Measurements from ENCODE around the gene CACNA1C.

The CACNA1C gene

DNA sequence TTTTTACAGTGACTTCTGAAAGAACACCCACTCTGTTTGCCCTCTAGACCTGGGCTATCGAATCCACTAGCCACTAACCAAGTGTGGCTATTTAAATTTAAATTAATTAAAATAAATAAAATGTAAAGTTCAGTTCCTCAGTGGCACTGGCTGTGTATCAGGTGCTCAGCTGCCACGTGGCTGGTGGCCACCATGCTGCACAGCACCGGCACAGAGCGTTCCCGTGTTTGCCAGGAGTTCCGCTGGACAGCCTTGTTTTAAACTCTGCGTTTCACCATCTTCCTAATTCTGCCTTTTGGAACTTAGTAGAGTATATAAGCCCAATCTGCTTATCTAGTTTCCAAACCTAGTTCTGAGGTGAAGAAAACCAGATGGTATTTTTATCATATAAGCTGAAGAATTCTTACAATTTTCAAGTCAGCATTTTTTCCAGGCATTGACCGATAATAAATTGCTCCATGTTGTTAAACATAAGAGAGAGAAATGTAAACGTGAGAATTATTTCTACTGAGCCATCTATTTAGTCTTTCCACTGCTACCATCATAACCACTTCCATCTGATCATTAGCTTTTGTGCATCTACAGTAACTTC, 339.0 kb downstream of the CACNA1C start:
- no peak for DNase-seq (ENCODE audit: low spot score)

DNA sequence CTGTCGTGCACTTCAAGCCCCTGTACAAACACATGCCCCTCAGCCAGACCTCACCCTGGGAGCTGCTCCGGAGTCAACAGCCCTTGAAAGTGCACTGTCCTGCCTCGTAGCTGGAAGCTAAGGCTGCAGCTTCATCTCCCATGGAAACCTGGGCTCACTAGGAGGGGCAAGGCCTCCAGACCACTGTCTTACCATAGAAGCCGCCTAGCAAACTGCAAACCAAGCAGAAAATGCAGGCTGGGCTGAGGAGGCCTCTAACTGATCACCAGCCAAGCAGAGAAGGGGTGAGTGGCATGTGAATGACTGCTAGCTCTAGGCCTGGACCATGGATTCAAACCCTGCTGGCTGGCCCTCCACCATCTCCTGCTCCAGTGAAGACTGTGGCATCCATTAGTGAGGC, 340.2 kb downstream of the CACNA1C start:
- no peak for DNase-seq (ENCODE audit: low spot score)

DNA sequence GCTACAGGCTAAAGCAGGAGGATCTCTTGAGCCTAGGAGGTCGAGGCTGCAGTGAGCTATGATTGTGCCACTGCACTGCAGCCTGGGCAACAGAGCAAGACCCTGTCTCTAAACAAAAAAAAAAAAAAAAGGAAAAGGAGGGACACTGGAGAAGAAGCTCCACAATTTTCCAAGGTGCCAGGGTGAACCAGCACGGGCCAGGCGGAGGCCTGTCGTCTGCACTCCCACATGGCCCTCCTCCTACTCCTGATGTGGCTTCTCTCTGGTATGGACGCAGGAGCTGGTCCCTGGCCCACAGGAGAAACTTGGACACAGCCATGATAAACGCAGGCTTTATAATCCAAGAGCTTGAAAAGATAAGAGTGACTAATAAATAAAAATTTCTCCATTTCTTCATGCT, 341.2 kb downstream of the CACNA1C start:
- DNase-seq (ENCODE audit: low spot score): no peak

DNA sequence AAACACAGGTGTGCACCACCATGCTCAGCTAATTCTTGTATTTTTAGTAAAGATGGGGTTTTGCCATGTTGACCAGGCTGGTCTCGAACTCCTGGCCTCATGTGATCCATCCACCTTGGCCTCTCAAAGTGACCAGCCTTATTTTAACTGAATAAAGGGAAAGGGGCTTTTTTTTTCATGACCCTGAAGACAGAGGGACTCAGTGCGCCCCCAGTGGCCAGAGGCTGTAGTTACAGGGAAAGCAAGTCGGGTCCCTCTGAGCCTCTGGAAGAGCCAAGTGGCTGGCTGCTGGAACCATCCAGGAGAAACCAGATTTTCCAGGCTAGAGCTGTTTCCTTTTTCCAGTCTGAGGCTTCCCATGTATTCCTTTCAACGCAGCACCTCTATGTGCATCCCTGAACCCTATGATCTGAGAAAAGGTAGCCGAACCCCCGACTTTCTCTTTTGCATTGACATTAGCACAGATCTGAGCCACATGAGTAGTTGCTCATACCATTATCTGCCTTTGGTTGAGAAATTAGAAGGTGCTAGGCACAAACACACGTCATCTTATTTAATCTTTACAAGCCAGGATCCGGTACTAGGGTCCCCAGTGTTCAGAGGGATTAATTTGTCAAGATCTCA, 342.7 kb downstream of the CACNA1C start:
- DNase-seq (ENCODE audit: low spot score): peak; percentile 50

DNA sequence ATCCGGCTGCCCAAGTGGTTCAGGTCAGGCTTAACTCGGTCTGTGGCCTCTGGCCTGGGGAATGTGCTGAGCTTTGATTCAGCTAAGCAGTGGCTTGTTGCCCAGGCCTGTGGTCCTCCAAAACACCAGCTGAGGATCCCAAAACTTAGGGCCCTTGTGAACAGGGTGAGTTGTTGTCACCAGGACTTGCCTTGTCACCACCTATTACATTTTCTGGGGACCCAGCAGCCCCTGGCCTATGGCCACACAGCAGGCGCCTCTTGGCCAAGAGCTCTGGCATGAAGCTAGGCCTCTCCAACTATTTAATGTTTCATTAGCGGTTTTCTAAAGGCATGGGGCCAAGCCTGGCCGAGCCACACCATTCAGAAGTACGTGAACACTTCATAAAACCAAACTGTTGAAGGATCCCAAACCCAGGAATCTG, 343.7 kb downstream of the CACNA1C start:
- no peak for DNase-seq (ENCODE audit: low spot score)

DNA sequence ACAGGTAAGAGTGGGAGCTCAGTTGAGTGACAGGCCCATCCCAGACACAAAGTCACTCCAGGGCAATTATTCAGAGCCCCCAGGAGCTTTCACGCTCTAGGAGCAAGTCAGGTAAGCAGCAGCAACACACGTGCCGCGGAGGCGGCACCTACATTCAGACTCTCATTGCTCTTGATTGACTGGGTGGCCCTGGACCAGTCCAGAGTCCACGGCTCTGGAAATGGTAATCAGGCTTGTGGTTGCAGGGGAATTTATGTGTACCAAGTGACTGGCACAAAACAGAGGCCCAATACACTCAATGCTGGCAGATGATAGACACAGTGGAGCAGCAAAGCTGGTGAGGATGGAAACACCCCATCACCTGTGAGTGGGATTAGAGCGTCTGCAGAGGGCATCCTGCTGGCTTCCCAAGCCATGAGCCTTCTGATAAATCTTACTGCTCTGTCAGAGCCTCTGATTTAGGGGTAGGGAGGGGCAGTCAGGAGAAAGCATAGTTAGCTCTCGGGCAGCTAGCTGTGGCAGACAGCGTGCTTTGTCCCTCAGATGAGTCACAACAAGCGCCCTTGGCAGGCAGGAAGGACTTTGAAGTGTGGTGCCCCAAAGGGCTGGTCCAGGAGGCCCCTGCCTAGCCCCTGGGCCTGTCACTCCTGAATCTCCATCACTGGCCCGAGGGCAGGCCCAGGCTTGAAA, 344.7 kb downstream of the CACNA1C start:
- DNase-seq (ENCODE audit: low spot score): no peak

DNA sequence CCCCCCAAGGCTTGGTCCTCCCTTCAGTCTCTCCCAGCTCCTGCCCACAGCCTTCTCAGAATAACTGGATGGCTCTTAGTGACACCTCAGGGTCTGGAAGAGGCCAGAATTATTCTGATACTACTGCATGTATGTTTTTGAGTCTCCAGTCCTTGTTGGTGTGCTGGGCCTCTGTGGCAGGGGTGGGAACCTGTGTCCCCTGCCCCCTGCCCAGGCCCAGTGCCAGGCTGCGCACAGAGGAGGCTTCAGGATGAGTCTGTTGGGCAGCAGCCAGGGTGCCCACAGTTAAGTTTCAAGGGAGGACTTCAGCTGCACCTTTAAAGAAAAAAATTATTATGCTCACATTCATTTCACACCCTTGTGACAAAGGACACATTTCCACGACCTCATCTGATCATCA, 348.3 kb downstream of the CACNA1C start:
- no peak for DNase-seq (ENCODE audit: low spot score)

DNA sequence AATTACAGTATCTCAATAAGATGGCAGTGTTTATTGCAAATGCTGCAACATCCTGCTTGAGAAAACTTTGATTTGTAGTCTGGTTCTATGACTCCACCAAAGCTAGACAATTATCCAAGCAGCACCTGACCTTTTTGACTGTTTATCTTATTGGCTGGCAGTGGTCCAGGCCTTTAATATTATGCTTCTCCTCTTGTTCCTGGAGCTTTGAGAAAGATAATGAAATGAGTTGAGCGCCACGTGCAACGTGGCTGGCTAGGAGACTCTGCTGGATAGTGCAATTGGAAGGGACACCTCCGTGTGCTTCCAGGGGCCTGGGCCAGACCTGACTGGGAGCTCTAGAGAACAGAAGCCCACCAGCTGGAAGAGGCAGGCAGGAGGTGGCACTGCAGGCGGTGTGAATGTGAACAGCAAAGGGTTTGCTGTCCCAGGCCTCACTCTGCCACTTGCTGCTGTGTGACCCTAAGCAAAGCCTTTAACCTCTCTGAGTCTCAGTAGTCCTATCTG, 349.3 kb downstream of the CACNA1C start:
- no peak for DNase-seq (ENCODE audit: low spot score)

DNA sequence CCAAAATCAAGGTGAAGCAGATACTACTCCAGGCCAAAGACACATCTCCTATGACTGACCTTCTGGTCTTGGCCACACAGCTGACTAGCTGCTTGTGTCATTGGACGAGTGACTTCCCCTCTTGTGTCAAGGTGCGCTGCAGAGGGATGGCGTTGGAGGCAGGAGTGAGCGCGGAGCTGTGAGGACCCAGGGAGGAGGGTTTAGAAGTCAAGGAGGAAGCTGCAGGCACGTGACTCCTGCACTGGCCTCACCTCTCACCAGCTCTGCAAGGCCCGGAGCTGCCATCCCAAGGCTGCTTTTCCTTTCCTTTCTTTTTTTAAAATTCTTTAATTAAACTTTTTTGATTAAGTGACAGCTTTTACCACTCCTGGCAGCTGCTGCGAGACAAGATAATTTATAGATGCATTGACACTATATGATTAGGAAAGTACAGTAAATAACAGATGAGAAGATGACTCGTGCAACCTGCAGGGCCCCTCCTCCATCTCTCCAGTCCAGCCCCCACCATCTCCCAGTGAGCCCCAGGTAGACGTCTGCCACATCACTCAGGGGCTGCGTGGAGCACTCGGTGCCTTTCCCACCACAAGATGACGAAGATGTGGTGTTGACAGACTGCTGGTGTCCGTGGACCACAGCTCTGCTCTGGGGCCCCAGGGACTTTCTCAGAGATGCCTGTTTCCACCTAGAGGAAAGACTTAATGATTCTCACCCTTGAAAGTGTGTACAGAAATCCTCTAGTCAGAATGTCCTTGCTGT, 350.6 kb downstream of the CACNA1C start:
- DNase-seq (ENCODE audit: low spot score): no peak

DNA sequence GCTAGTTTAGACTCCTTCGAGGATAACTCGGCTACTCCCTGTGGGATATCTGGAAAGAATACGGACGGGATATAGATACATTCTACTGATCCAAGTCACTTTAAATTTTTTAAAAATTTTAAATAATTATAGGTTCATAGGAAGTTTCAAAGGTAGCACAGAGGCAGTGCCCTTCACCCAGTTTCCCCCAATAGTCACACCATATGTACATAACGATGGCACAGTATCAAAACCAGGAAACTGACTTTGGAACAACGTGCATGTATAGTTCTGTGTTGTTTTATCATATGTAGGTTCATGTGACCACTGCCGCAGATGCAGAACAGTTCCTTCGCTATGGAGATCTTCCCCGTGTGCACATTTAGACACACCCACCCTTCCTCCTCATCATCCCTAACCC, 352.3 kb downstream of the CACNA1C start:
- DNase-seq (ENCODE audit: low spot score): no peak

DNA sequence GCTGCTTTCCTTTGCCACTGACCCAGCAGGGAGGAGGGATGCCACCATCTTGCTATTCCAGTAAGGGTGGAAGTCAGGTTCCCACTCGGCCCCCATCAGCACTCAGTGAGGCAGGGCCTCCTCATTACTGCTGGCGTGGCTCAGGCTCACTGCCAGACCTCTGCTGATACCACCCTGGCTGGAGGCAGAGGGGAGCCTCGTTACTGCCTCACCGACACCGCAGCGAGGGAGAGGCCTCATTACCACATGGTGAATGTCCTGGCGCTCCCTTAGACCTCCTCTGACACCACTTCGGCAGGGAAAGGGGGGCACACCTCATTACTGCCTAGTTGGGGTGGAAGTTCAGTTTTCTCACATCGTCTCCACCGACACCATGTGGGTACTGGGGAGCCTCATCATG, 354.1 kb downstream of the CACNA1C start:
- DNase-seq (ENCODE audit: low spot score): no peak

DNA sequence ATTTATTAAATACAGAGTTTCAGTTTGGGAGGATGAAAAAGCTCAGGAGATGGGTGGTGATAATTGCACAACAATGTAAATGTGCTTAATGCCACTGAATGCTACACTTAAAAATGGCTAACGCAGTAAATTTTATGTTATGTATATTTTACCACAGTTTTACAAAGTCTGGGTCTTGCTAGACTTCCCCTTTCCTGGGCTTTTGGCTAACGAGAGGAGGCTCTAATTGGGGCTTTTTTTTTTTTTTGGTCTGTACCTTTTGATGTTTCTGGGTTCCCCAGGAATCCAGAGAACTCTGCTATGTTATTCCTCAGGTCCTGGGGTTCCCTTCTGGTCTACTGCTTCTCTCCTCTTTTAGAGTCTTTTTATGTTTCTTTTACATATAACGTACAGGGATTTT, 355.5 kb downstream of the CACNA1C start:
- DNase-seq (ENCODE audit: low spot score): no peak

DNA sequence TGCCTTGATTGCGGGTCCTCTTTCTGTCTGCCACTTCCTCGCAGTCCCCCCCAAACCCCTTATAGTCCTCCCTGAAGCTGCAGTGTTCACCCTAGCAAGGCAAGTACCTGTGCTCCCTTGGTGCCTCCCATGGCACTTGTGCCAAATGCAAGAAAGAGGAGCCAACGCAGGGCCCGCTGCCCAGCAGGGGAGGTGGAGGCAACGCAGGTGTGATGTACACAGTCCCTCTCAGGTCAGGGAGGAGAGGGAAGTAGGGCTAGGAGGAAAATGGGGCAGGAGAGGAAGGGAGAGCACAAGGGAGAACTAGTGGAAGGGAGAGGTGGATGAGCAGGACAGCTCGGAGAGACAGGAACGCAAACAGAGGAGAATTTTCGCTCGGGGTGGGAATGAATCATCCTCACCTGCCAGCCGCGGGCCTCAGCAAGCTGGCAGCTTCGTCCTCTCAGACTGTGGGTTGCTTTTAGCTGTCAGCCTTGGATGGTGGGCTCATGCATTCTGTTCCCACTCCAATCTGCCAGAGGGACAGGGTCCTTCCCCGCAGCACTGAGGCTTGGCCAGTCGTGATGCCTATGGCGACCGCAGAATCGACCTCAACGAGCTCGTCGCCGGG, 357.0 kb downstream of the CACNA1C start:
- no peak for DNase-seq (ENCODE audit: low spot score)

DNA sequence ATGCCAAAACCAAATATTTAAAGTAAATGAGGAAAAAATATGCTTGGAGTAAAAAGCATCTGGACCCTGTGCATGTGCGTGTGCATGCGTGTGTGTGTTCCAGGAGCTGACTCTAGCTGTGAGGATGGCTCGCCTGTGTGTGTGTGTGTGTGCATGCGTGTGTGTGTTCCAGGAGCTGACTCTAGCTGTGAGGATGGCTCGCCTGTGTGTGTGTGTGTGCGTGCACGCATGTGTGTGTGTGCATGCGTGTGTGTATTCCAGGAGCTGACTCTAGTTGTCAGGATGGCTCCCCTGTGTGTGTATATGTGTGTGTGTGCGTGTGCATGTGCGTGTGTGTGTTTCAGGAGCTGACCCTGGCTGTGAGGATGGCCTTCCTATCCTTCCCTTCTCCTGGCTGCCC, 357.7 kb downstream of the CACNA1C start:
- DNase-seq (ENCODE audit: low spot score): no peak

DNA sequence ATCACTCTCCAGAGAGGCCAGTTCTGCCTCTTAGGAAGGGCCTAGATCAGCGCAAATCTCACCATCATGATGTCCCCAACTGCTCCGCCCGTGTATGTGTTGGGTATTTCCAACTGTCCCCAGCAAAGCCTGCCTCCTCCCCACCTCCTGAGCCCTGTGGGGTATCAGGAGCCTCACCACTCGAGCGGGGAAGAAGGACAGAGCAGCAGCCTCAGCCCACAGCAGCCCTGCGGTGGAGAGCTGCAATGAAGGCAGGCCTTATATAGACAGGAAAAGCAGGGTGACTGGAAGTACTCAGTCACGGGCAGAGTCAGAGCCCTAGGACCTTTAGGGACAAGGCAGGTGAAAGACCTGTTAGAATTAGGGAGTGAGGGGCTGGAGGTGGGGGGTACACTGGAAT, 358.2 kb downstream of the CACNA1C start:
- no peak for DNase-seq (ENCODE audit: low spot score)

DNA sequence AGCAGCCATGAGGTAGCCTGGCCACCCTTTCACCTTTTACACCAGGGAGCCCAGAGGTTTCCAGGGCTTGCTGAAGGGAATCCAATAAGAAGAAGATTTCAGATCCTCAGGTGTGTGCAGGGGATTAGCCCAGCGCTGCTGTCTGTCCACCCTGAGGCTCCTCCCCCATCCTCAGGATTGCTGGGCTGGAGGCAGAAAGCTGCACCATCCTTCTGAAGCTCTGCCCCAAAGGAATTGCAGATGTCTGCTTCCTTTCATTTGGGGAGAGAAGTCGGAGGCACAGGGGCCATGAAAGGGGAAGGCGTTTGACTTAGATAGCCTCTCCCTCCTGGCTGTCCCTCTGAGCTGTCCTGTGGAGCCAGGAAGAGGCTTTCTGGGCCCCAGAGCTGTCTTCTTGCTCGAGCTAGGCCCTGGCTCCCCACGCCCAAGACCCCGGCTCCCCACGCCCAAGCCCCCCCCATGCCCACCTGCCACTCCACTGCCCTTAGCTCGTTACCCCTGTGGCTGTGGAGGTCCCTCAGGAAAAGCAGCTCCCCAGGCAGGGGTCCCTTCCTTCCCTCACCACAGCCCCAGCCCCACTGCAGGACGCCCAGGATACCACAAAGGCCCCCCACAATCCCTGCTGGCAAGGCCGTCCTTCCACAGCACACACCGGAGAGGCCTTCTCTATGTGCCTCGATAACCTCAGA, 359.0 kb downstream of the CACNA1C start:
- no peak for DNase-seq (ENCODE audit: low spot score)

DNA sequence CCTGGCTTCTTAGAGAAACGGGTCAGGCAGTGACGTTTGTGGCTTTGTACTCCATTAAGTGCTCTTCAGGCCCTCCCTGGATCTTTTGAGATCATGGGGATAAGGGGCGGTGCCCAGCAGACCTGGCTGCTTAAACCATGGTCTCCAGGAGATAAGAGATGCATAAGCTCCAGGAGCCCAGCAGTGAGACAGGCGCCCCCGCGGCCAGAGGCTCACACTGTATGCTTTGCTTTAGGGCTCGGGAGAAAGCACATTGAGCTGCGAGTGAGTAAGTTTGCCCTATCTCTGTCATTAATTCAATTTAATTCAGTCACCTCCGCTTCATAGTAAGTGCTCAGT, 359.5 kb downstream of the CACNA1C start:
- DNase-seq (ENCODE audit: low spot score): no peak

DNA sequence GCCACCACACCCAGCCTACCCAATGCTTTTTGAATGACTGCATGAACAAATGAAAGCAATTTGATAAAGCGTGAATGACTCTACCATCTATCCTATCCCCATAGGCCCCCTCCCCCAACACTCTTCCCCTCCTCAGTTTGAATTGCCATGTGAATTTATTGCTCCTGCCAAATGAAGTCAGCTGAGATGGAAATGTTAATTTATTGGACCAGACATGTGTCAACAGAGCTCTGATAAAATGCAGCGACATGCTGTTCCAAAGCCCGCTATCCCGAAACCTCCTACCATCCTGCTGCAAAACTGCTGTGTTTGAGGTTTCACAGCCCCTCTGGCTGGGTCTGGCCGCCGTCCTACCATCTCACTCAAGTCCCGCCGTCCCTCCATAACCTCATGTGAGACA, 360.5 kb downstream of the CACNA1C start:
- DNase-seq (ENCODE audit: low spot score): no peak

DNA sequence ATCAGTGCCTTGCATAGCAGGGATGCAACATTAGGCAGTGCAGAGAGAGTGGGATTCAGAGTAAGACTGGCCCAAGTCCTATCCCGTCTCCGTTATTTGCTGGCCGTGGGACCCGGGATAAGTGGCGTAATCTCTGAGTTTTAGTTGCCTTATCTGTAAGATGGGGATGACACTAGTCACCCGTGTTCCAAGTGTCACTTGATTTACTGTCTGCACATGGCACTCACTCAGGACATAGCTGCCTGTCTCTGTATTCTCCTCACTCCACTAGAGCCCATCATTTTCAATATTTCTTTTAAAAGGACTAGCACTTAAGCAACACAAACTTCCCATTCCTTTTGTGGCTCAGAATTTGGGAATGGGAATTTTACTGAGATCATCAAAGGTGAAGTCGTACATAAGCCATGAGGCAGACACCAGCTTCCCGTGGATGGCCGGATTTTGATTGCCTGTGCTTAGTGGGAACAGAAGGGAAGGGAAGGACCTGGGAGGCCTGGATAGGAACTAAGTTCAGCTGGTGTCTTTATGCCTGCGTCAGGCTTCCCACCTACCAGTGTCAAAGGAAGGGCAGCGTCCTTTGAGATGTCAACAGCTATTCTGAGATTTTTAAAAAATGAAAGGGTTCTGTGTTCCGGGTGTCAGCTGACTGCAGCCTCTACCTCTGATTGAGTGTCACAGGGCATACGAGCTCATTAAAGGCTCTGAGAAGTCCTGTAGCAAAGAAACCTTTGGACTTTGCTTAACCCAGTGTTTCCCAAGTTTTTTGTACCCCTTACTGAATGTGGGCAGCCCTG, 361.4 kb downstream of the CACNA1C start:
- no peak for DNase-seq (ENCODE audit: low spot score)

DNA sequence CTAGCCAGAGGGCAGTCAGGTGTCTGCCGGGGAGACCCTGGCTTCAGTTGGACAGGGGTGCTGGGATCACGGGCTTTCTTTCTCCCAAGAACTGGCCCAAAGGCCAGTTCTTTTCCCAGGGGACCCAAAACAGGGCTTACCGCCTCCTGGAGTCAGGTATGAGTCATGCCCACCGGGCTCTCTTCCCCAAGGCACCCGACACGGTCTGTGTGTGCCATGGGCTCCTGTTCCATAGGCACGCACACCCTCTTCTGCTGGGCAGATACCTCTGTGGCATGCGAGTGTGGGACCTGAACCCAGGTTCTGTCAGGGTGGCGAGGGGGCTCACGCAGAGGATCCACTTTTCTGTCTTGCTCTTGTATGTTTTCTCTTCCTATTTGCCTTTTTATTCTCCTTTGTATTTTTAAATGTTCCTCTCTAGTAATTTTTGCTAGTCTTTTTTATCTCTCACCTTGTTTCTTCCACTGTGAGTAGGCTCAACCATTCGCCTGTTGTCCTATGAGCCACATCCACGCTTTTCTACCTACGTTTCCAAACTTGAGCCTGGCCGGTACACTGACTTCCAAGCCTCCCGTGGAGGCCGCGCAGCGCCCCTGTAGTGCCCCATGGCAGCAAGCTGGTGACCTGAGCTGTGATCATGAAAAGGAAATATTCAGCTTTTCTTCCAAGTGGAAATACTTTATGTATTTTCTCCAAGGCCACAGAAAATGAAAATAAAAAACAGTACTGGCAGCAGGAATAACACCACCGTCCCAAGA, 362.2 kb downstream of the CACNA1C start:
- DNase-seq (ENCODE audit: low spot score): peak; percentile 76
